ENCODE measurements around the gene KATNIP.

The KATNIP gene

DNA sequence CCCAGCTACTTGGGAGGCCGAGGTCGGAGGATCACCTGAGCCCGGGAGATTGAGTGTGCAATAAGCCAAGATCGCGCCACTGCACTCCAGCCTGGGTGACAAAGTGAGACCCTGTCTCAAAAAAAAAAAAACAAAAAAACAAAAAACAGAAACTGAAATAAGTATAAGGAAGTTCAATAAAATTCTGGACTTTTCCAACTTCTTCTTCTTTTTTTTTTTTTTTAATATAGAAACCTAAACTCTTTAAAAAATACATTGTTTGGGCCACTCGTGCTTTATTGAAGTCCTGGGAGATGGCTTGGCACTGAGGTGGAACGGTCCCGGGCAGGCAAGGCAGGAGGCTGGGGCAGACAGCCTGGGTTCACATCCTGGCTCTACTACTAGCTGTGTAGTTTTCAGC is 36.8 kb downstream of the KATNIP start:
- Histone ChIP-seq H3K27ac (no peak overlapping the region), H3K4me3 (IDR thresholded peaks at IDR 0.05; ENCODE audit: insufficient read depth, low read depth, low read length) (no peak overlapping the region), H4K20me1 (ENCODE audit: insufficient read depth) (no peaks in the 10 kb centered on the region), H3K27me3 (ENCODE audit: insufficient read depth, low read depth) (no peaks in the 10 kb centered on the region), H3K4me1 (ENCODE audit: low read depth, poor library complexity, severe bottlenecking) (no peaks in the 10 kb centered on the region), H3K36me3 (ENCODE audit: insufficient read depth) (no peaks in the 10 kb centered on the region; the same call in 1 of the 2 replicates), H2AFZ (ENCODE audit: low read depth) (no peak overlapping the region), H3K4me2 (no peak overlapping the region), H3K79me2 (ENCODE audit: insufficient read depth, low read depth) (no peaks in the 10 kb centered on the region), H3K9ac (no peak overlapping the region)
- TF ChIP-seq, protein P1, sequence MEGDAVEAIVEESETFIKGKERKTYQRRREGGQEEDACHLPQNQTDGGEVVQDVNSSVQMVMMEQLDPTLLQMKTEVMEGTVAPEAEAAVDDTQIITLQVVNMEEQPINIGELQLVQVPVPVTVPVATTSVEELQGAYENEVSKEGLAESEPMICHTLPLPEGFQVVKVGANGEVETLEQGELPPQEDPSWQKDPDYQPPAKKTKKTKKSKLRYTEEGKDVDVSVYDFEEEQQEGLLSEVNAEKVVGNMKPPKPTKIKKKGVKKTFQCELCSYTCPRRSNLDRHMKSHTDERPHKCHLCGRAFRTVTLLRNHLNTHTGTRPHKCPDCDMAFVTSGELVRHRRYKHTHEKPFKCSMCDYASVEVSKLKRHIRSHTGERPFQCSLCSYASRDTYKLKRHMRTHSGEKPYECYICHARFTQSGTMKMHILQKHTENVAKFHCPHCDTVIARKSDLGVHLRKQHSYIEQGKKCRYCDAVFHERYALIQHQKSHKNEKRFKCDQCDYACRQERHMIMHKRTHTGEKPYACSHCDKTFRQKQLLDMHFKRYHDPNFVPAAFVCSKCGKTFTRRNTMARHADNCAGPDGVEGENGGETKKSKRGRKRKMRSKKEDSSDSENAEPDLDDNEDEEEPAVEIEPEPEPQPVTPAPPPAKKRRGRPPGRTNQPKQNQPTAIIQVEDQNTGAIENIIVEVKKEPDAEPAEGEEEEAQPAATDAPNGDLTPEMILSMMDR (conservative IDR thresholded peaks at IDR 0.05; ENCODE audit: low read depth, low read length) = no peak

DNA sequence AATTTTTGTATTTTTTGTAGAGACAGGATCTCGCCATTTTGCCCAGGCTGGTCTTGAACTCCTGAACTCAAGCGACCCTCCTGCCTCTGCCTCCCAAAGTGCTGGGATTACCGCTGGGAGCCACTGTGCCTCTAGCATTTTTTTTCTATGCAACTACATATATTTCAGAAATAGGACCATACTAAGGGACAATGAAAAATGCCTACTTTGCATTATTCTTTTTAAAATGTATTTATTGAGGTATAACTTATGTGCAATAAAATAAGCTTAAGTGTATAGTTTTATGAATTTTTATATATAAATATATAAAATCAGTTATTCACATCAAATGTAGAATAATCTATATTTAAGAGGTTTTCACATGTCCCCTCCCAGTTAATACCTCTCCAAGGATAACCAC is 38.1 kb downstream of the KATNIP start:
- Histone ChIP-seq H3K27ac (no peak overlapping the region), H3K4me3 (IDR thresholded peaks at IDR 0.05; ENCODE audit: insufficient read depth, low read depth, low read length) (no peak overlapping the region), H3K27me3 (ENCODE audit: insufficient read depth, low read depth) (no peaks in the 10 kb centered on the region), H3K9ac (no peak overlapping the region), H3K4me2 (no peak overlapping the region), H3K79me2 (ENCODE audit: insufficient read depth, low read depth) (no peaks in the 10 kb centered on the region), H4K20me1 (ENCODE audit: insufficient read depth) (no peaks in the 10 kb centered on the region), H3K36me3 (ENCODE audit: insufficient read depth) (no peaks in the 10 kb centered on the region; the same call in 1 of the 2 replicates), H2AFZ (ENCODE audit: low read depth) (no peak overlapping the region), H3K4me1 (ENCODE audit: low read depth, poor library complexity, severe bottlenecking) (no peaks in the 10 kb centered on the region)
- TF ChIP-seq, protein P1 (conservative IDR thresholded peaks at IDR 0.05; ENCODE audit: low read depth, low read length) = no peak

DNA sequence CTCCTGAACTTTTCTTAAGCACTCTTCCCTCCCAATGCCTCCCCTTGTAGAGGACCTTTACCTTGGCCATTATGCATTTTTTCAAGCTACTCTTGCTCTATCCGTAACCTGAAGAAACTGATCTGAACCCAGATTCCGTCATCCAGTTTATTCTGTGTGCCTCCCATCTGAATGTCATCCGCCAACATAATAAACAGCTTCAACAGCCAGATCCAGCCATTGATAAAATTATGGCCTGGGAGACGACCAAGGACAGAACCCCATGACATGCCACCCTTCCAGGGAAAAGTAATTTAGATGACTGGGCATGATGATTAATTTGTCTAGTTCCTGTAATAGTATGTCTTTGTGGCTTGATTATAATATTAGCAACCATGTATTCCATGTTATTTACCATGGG is 41.9 kb downstream of the KATNIP start:
- Histone ChIP-seq H3K4me2 (no peak overlapping the region), H2AFZ (ENCODE audit: low read depth) (no peak overlapping the region), H3K36me3 (ENCODE audit: insufficient read depth) (no peaks in the 10 kb centered on the region), H3K9ac (no peak overlapping the region), H3K79me2 (ENCODE audit: insufficient read depth, low read depth) (no peaks in the 10 kb centered on the region), H3K27ac (no peak overlapping the region), H3K4me3 (IDR thresholded peaks at IDR 0.05; ENCODE audit: insufficient read depth, low read depth, low read length) (no peak overlapping the region), H3K27me3 (ENCODE audit: insufficient read depth, low read depth) (no peaks in the 10 kb centered on the region), H3K4me1 (ENCODE audit: low read depth, poor library complexity, severe bottlenecking) (no peaks in the 10 kb centered on the region), H4K20me1 (ENCODE audit: insufficient read depth) (no peaks in the 10 kb centered on the region)
- TF ChIP-seq, protein P1 (conservative IDR thresholded peaks at IDR 0.05; ENCODE audit: low read depth, low read length) = no peak

DNA sequence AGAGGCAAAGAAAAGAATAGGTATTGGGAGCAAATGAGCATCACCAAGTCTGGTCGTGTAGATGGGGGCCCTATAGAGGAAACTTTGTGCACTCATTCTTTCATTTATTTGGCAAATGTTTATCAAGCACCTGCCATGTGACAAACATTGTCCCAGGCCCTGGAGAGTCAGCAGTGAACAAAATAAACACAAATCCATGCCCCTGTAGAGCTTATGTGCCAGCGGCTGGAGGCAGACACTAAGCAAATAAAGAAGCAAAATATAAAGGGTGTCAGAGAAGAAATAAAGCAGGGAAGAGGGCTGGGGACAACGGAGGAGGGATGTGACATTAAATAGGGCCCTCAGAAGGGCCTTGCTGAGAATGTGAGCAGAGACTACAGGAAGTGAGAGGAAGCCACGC is 45.5 kb downstream of the KATNIP start:
- Histone ChIP-seq H3K27me3 (ENCODE audit: insufficient read depth, low read depth) (no peaks in the 10 kb centered on the region), H3K9ac (no peak overlapping the region), H3K36me3 (ENCODE audit: insufficient read depth) (no peaks in the 10 kb centered on the region), H3K4me1 (ENCODE audit: low read depth, poor library complexity, severe bottlenecking) (no peaks in the 10 kb centered on the region), H4K20me1 (ENCODE audit: insufficient read depth) (no peaks in the 10 kb centered on the region), H3K4me2 (no peak overlapping the region), H3K4me3 (IDR thresholded peaks at IDR 0.05; ENCODE audit: insufficient read depth, low read depth, low read length) (no peak overlapping the region), H2AFZ (ENCODE audit: low read depth) (no peak overlapping the region), H3K27ac (no peak overlapping the region), H3K79me2 (ENCODE audit: insufficient read depth, low read depth) (no peaks in the 10 kb centered on the region)
- TF ChIP-seq, protein P1 (conservative IDR thresholded peaks at IDR 0.05; ENCODE audit: low read depth, low read length) = no peak

All from KMS-11 (cell line).